Measurements from ENCODE around the gene LAMA3. TPM values are rescaled to one million over a fixed set of nuclear protein-coding genes. Genes with fewer than 3 reads are reported as not detected.

The LAMA3 gene, protein sequence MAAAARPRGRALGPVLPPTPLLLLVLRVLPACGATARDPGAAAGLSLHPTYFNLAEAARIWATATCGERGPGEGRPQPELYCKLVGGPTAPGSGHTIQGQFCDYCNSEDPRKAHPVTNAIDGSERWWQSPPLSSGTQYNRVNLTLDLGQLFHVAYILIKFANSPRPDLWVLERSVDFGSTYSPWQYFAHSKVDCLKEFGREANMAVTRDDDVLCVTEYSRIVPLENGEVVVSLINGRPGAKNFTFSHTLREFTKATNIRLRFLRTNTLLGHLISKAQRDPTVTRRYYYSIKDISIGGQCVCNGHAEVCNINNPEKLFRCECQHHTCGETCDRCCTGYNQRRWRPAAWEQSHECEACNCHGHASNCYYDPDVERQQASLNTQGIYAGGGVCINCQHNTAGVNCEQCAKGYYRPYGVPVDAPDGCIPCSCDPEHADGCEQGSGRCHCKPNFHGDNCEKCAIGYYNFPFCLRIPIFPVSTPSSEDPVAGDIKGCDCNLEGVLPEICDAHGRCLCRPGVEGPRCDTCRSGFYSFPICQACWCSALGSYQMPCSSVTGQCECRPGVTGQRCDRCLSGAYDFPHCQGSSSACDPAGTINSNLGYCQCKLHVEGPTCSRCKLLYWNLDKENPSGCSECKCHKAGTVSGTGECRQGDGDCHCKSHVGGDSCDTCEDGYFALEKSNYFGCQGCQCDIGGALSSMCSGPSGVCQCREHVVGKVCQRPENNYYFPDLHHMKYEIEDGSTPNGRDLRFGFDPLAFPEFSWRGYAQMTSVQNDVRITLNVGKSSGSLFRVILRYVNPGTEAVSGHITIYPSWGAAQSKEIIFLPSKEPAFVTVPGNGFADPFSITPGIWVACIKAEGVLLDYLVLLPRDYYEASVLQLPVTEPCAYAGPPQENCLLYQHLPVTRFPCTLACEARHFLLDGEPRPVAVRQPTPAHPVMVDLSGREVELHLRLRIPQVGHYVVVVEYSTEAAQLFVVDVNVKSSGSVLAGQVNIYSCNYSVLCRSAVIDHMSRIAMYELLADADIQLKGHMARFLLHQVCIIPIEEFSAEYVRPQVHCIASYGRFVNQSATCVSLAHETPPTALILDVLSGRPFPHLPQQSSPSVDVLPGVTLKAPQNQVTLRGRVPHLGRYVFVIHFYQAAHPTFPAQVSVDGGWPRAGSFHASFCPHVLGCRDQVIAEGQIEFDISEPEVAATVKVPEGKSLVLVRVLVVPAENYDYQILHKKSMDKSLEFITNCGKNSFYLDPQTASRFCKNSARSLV (N-terminal part only)
- polyA plus RNA-seq (ENCODE audit: insufficient read depth in 1 of 5, insufficient read length in 5 of 5, low replicate concordance in 1 of 5) = 100 to 1,000 TPM; 122 to 202 (median 128) TPM
- long read RNA-seq, donor 1, partial matches to known transcripts = 35 of 36 reads
- long read RNA-seq, donor 1, other reads (novel, unspliced or antisense) = 0 of 36 reads
- long read RNA-seq, donor 2, partial matches to known transcripts = 7 of 7 reads
- long read RNA-seq, donor 2, other reads (novel, unspliced or antisense) = 0 of 7 reads
- long read RNA-seq, donor 3, partial matches to known transcripts = 78 of 78 reads
- long read RNA-seq, donor 3, other reads (novel, unspliced or antisense) = 0 of 78 reads
- long read RNA-seq, donor 4, partial matches to known transcripts = 31 of 31 reads
- long read RNA-seq, donor 4, other reads (novel, unspliced or antisense) = 0 of 31 reads
- long read RNA-seq, donor 5, partial matches to known transcripts = 32 of 33 reads
- long read RNA-seq, donor 5, other reads (novel, unspliced or antisense) = 0 of 33 reads
- long read RNA-seq, donor 6, partial matches to known transcripts = 48 of 48 reads
- long read RNA-seq, donor 6, other reads (novel, unspliced or antisense) = 0 of 48 reads
- long read RNA-seq, donor 7, partial matches to known transcripts = 33 of 34 reads
- long read RNA-seq, donor 7, other reads (novel, unspliced or antisense) = 0 of 34 reads
- long read RNA-seq, donor 8, partial matches to known transcripts = 5 of 5 reads
- long read RNA-seq, donor 8, other reads (novel, unspliced or antisense) = 0 of 5 reads

DNA sequence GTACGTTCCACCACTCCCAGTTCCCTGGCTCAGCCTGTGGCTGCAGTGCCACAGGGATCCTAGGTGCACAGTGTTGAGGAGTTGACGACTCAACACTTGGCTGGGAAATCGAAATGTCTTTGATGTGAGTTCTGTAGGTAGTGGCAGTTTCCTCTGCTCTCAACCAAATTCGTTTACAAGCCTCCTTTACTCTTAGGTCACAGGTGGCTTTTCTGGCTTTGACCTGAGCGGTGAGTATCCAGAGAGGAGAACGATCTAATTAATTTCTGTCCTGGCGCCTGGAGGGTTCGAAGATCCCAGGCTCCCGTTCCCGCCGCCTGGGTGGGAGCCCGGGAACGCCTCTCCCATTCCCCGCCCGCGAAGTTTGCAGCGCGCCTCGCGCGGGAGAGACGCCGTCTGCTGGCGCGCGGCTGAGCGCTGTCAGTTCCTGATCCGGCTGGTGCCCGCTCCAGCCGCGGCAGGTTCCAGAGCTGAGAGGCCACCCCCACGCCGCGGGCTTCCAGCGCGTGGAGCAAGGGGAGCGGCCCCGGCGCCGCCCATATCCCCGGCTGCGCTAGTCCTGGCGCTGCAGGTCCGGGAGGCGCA lies at the start of gene LAMA3:
LAMA3 (plus strand) TSS at position 423 of the 585 bp plus-strand sequence. CDS start 231 bp downstream, outside the sequence.
- peak in 1 of 2 donors; percentile 43 for DNase-seq

DNA sequence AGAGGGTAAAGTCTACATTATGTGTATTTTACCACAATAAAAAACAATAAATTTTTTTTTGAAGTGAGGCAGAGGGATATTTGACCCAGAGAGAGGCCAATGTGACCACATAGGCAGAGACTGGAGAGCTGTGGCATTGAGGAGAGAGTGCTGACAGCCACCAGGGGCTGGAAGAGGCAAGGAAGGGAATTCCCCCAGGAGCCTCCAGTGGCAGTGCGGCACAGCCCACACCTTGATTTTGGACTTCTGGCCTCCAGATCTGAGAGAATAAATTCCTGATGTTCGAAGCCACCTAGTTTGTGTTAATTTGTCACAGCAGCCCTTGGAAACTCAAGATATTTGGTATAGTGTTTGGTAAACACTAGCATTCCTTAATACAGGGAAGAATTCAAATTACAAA lies 49.2 kb upstream of the LAMA3 start:
- no peak for DNase-seq

DNA sequence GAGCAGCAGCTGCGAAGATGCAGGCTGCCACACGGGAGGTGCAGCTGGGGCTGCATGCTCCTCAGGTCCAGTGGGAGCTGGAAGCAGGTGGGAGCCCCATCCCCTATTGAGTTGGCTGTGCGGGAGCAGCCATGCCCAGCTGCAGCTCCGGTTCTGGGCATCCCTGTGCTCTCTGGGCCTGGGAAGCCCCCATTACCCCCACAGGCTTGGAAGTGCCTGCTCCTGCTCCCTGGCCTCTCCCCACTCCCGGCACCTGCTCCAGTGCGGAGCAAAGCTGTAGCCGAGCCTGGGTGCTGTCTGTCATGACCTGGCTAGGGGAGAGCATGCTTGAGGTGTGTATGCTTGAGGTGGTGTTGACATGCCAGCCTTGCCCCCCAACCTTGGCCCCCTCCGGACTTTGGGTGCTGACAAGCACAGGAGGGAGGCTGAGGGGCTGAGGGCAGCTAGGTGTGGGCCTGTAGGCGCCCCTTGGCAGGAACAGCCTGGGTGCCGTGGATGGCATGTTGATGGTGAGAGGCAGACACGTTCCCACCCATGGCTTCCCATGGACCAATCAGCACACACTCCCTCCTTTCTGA lies 48.0 kb upstream of the LAMA3 start:
- DNase-seq = no peak

DNA sequence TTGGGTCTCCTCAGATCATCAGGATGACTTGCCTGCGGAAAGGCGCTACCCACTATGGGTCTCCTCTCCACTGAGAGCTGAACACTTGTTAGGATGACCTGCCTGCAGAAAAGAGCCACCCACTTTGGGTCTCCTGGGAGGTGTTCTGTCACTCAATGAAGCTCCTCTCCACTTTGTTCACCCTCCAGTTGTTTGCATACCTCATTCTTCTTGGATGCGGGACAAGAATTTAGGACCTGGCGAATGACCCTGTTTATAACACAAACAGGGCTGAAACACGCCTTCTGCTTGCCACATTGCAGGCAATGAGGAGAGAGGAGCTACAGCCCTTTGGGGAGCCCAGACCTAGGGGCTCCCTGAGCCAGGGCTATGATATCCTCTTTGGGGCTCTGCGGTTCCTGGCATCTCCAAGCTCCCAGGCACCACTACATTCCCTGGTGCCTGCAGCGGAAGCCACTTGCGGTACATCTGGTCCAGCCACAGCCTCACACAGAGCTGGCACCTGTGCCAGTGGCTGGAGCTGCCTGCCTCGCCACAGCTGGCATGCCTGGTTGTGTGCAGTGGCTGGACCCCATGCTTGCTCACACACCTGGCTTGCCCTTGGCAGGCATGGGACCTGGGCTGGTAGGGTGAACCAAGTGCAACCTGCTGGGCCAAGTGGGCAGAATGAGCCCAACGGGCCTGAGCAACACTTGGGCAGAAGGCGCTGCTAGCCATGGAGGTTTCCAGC lies 47.2 kb upstream of the LAMA3 start:
- DNase-seq = no peak

DNA sequence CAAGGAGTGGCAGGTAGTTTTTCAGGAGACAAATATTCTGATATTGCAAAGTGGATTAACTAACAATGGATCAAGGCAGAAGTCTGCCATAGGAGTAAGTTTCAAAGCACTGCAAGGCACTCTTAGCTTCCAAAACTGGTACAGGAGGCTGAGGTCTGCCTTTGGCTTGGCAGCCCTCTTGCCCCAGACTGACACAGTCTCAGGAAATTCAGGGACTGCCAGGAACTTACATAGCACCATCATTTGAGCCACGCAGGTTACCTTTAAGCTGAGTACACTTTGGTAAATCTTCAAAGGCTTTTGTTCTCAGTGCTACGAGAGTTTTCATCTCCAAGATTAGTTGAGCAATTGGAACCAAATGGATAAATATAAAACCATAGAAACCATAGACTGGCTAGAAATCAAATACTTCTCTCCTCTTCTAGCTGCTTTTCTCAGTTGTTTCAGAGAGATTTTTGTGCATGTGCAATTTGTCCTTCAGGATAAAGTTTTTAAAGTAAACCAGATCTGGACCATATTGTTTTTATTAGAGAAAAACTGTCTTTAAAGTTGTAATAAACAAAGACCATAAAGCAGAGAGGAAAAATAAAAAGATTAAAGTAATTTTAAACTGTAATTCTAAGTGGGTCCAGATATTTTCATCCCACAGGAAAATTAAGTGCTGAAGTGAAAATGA lies 45.3 kb upstream of the LAMA3 start:
- no peak for DNase-seq

DNA sequence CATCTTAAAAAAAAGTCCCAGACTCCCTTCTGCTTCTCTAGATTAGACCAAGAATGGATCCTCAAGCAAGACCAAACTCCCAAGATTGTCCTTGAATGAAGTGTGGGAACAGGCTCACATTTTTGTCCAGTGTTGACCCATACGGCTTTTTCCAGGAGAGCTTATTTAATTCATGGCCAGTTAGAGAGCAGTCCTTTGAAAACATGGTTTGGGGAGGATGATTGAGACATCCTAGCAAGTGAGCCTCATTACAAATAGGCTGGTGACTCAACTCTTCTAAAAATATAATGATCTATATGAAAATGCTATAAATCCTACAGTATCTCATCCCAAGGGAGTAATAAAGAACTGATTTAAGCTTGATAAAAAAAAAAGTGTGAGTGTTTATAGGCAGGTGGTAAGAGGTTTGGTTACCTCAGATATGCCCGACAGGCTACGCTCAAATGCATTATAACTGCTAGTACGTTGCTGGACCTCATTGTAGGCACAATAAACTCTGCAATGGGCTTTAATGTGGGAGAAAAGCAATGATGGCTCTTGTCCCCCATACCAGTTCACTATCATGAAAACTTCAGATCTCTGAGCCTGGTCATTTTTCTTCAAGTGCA lies 43.6 kb upstream of the LAMA3 start:
- DNase-seq = no peak

DNA sequence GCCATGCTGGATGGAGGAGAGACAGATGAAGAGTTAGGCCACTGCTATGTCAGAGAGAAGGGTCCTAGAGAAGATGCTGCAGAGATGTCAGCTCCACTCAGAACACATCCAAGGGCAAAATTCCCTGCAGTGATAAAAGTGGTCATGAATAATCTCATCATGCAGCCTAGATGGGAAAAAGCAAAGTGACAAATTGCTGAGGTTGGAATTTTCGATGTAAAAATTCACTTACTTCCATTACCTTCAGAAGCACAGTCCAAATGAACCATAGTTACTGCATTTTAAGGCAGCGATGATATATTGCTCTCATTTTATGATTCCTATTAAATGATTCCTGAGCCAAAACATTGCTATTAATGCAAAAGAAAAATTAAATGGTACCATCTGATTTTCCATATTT lies 43.0 kb upstream of the LAMA3 start:
- DNase-seq = no peak

DNA sequence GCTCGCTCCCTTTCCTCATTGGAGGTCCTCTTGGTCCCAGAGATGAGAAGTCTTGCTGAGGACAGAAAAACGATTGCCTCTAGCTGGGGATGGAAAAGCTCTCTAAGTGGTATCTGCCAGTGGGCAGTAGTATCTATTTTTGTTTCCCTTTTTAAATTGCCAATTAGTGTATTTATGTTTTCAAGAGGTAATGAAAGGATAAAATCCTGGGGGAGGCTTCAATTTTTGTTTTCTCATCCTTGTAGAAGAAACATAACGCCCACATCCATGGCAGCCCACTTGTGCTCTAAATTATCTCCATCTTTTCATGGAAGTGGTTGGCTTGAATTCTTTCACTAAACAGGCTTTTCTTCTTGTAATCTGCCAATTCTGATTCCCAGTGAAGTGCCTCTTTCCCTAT lies 40.8 kb upstream of the LAMA3 start:
- no peak for DNase-seq

DNA sequence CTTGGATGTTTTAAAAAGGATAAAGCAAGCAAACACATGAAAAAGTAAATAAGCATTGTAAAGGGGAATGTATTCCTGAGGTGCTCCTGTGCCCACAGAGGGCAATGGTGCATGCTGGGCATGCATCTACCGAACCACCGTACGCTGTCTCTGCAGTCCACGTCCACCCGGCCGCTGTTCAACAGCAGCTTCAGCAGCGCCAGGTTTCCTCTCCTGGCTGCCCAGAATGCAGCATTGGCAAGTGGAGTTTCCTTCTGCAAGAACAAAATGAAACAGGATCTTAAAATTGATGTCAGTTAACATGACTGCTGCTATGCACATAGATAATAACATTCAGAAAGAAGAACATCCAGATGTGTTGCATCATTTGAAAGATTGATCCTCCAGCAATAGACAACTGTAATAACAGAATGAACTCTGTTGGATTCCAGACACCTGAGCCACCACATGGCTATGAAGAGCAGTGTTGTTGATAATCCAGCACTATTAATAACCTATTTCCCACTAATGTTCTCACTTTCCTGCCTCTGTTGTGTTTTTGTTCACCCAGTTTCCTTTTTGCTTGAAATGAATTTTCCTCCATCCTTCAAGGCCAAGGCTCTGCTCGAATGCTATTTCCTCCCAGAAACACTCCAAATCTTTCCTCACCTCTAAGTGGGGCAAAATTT lies 40.2 kb upstream of the LAMA3 start:
- no peak for DNase-seq

DNA sequence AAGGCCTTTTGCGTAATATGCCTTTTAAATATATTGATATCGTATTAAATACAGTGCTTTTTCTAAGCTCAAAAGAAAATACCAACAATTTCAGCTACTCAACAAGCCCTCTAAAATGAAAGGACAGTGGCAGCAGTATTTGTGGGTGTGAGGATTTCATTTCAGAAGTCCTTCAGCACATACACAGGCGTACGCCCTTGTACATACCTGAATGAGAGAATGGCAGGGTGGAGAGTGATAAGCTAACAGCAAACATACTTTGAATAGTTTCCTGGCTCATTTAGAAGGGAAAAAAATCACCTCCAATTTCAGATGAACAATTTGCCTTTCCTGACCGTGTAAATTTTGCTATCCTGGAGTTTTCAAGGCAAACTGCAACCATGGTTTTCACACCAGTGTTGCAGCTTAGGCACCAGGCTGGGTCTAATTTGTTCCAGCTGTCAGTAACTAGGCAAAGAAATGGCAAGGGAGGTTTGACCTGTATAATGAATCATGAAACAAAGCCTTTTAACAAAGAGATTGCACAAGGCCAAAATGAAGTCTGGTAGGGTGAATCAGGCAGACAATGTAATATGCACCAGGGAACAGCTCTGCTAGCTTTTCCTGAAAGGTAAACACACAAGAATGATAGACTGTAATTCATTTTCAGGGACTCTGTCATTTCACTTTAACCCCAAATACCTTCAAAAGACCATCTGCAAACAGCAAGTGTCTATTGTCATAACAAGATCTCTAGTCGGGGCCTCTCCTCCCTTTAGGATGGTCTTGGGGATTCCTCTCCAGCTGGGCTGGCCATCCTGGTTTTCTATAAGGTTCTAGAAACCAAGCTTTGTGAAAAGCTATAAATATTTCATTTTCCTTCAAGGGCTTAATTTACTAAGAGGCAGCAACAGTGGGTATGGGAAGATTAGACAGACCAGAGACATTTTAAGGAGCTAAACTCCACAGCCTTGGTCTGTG lies 38.0 kb upstream of the LAMA3 start:
- no peak for DNase-seq

DNA sequence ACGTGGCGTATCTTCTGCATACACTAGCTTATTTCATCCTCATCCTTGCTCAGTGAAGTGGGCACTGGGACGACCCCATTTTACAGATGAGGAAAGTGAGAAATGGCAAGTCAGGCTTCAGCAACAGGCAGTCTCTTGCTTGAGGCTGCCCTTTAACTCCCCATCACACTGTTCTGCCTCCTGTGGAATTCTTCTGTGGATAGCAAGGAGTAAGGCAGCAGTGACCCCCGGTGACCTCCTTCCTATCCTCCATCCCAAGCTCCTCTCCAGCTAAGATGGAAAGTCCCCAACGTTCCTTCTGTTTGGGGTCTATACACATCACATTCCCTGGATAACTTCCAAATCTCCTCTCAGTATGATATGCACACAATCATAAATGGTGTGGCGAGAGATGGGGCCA lies 37.0 kb upstream of the LAMA3 start:
- no peak for DNase-seq

DNA sequence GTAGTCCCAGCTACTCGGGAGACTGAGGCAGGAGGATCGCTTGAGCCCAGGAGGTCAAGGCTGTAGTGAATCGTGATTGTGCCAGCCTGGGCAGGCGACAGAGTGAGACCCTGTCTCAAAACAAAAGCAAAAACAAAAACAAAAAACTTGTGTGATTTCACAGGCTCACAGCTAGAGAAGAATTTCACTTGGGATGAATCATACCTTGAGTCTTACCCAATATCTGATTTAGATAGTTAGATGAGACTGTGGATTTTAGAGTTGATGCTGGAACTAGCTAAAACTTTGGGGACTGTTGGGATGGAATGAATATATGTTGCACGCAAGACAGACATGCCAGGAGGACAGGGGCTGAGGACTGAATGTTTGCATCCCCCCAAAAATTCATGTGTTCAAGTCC lies 31.0 kb upstream of the LAMA3 start:
- no peak for DNase-seq

DNA sequence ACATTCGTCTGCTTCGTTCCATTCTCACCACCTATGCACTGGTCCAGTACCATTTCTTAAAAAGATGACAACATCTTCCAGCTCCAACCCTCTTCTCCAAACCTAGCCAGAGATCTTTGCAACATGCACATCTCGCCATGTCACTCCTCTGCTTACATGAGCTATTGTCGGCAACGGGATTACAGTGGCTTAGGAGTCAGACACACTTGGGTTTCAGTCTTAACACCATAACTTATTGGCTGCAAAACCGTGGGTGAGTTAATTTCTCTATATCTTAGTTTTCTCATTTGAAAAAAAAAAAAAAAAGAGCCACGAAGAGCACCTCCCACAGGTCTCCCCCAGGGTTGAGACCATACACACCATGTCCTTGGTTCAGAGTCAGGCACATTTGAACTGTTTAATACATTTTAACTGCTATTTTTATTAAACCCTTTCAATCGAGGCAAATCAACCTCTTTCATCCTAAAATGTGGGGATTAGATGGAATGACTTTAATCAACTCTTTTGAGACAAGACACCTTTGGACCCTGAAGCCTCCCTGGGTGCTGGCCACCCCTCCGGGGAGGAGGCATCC lies 27.4 kb upstream of the LAMA3 start:
- no peak for DNase-seq

DNA sequence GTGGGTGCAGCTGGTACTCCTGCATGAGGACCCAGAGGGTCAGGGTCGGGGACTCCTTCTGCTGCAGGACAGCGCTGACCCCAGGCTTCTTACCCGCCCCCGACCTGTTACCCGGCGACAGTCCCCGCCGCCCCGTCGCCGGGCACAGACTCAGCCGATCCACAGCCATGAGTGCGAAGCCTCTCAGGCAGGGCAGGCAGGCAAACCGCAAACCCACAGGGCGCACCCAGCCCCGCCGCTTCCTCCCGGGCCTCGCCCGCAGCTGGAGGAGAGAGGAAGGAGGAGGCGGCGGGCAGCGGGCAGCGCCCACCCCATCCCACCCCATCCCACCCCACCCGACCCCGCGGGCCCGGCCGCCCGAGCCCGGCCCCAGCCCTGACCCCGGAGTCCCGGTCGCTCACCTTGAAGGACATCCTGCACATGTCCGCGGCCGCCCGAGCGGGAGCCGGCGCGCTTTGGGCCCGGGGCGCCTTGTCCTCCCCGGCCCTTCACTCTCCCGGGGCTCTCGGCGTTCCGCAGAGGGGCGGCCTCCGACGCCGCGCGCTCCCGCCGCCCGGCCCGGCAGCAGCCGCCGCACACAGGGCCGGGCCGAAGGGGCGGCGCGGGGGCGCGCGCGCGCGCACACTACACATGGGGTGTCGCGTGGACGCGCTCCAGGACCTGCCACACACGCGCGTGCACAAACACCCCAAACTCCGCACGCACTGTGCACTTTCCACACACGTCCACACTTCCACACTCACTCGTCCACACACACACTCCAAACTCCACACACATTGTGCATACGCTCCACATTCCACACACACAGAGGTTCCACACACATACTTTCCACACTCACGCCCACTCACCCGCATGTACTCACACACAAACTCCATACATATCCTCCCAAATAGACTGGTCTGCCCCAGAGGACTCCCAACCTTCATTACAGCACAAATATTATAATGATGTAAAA lies 26.7 kb upstream of the LAMA3 start, which contains the start of gene ANKRD29:
ANKRD29 (minus strand) TSS at position 603 of the 955 bp plus-strand sequence; CDS start at position 422, 181 bp downstream.
- peak in 1 of 2 donors; percentile 45 for DNase-seq
